Kidney (tissue), 14 donors: ENCODE data around the gene MVB12A. TPM values are rescaled to one million over a fixed set of nuclear protein-coding genes. Genes with fewer than 3 reads are reported as not detected.

Source experiments
- DNase-seq, 5 donors: peaks; one replicate each; pipeline ENCODE4 v3.0.0-alpha.2; 2013 to 2020
- FAIRE-seq: peaks from 2 replicates; lab custom pipeline; 2012; peaks lifted over from hg19 to GRCh38; lab: Jason Lieb, UNC
- H3K27ac ChIP-seq, 2 donors: one replicate each; pipeline ENCODE4 v1.7.0; 2013; ENCODE audit warnings: low read depth in 2 of 2, low read length in 2 of 2, inconsistent platforms in 1 of 2
- H3K27me3 ChIP-seq: one replicate; pipeline ENCODE4 v1.7.1; 2013; ENCODE audit warnings: low read length, inconsistent platforms; ENCODE audit not compliant: control insufficient read depth, insufficient read depth
- H3K36me3 ChIP-seq, 3 donors: one replicate each; pipeline versions ENCODE4 v1.7.0 to v1.7.1; 2013; ENCODE audit warnings: low read length in 3 of 3, control low read depth in 1 of 3, inconsistent platforms in 1 of 3; ENCODE audit not compliant: insufficient read depth in 3 of 3, control insufficient read depth in 2 of 3
- H3K4me1 ChIP-seq, 3 donors: one replicate each; pipeline versions ENCODE4 v1.7.0 to v1.7.1; 2013; ENCODE audit warnings: low read length in 3 of 3, inconsistent platforms in 1 of 3, low read depth in 1 of 3; ENCODE audit not compliant: control insufficient read depth in 2 of 3, insufficient read depth in 2 of 3
- H3K4me3 ChIP-seq, 3 donors: one replicate each; pipeline versions ENCODE4 v1.7.0 to v1.8.1; 2013; ENCODE audit warnings: low read length in 3 of 3, control low read depth in 1 of 3, inconsistent platforms in 1 of 3
- H3K9ac ChIP-seq, 3 donors: one replicate each; pipeline versions ENCODE4 v1.7.0 to v1.7.1; 2013; ENCODE audit warnings: low read length in 3 of 3, control low read depth in 1 of 3, inconsistent platforms in 1 of 3
- H3K9me3 ChIP-seq, 3 donors: one replicate each; pipeline versions ENCODE4 v1.7.0 to v1.7.1; 2013; ENCODE audit warnings: low read length in 3 of 3, control low read depth in 1 of 3, inconsistent platforms in 1 of 3; ENCODE audit not compliant: control insufficient read depth in 2 of 3, insufficient read depth in 1 of 3
- intact Hi-C: fragments of 100-400 bp; cut with DNase I; formaldehyde crosslinking; loops from one replicate; pipeline ENCODE4 v1.11.1; 2022
- polyA plus RNA-seq: library from polyadenylated mRNA; stranded (reverse); fragments of 350-450 nt; fragmentation: Illumina TruSeq; extraction: RNeasy Lipid Tissue Mini Kit (QIAGEN cat#74804); gene quantifications from one replicate; pipeline ENCODE4 v1.2.3, GENCODE V29; 2014; ENCODE audit warnings: low read depth, low replicate concordance; ENCODE audit not compliant: insufficient read depth
- total RNA-seq: library from RNA; stranded (reverse); fragmentation: NEBNext Ultra II Directional; extraction: Animal tissue kit (Norgen Biotek cat#: 25700); gene quantifications from one replicate; pipeline ENCODE4 v1.2.1, GENCODE V29; 2021
- TF ChIP-seq, protein P1 (sequence below): IDR thresholded peaks from 3 replicates; pipeline ENCODE4 v1.5.1; 2012; ENCODE audit warnings: mild to moderate bottlenecking, moderate library complexity, borderline replicate concordance; ENCODE audit not compliant: insufficient read depth; ENCODE audit errors: extremely low read depth
- donor health status: control.
- donor health status: control.
- donor health status: control.
- donor health status: control.
- donor health status: control.
- donor health status: DM: yes; HTN: yes; CAD: no.
- donor health status: Normal renal cell carcinoma (clear cell type).

Gene MVB12A
- total and polyA plus RNA-seq, 2 donors from 2014 or later = 57.6 to 88.3 TPM

DNA sequence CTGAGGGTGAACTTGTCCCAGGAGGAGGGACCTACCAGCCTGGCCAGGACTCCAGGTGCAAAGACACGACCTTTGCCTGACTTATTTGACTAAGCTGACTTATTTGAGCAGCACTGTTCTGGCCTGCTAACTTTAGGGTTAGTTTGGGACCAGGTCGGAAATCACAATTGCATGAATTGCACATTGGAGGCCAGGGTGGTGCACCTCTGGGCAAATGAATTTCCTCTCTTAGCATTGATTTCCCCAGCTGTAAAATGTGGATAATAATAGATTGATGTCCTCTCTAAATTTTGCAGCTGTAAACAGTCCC lies 13.0 kb upstream of the MVB12A start:
- TF ChIP-seq, protein P1, sequence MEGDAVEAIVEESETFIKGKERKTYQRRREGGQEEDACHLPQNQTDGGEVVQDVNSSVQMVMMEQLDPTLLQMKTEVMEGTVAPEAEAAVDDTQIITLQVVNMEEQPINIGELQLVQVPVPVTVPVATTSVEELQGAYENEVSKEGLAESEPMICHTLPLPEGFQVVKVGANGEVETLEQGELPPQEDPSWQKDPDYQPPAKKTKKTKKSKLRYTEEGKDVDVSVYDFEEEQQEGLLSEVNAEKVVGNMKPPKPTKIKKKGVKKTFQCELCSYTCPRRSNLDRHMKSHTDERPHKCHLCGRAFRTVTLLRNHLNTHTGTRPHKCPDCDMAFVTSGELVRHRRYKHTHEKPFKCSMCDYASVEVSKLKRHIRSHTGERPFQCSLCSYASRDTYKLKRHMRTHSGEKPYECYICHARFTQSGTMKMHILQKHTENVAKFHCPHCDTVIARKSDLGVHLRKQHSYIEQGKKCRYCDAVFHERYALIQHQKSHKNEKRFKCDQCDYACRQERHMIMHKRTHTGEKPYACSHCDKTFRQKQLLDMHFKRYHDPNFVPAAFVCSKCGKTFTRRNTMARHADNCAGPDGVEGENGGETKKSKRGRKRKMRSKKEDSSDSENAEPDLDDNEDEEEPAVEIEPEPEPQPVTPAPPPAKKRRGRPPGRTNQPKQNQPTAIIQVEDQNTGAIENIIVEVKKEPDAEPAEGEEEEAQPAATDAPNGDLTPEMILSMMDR = no peak
- Histone ChIP-seq H3K4me1 (peaks cover 0 to 18% (median 9%) of the 10 kb centered on the region in 3 donors), H3K27ac (peak overlapping the region; percentile 33 to 99), H3K27me3 (no peaks in the 10 kb centered on the region), H3K4me3 (peak overlapping the region in 2 of 3 donors; percentile 37 to 63), H3K9me3 (no peaks in the 10 kb centered on the region), H3K36me3 (no peaks in the 10 kb centered on the region), H3K9ac (no peak overlapping the region)
- FAIRE-seq (no peak), DNase-seq (no peak)
- intact Hi-C loops = no loop called here

DNA sequence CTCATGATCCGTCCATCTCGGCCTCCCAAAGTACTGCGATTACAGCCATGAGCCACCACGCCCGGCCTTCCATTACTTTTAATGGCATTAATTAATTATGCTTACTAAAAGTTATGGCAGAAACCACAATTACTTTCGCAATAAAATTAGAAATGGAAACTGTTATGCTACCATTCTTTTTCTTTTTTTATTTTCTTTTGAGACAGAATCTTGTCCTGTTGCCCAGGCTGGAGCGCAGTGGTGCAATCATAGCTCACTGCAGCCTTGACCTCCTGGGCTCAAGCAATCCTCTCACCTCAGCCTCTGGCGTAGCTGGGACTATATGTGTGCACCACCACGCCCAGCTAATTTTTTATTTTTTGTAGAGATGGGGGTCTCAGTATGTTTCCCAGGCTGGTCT lies 9.9 kb upstream of the MVB12A start:
- DNase-seq (peak in 1 of 5 donors; percentile 83), FAIRE-seq (no peak)
- no peak overlapping the region for H3K27ac ChIP-seq
- peaks cover 3 to 15% (median 9%) of the 10 kb centered on the region in 3 donors for H3K4me1 ChIP-seq
- H3K9me3 ChIP-seq = no peaks in the 10 kb centered on the region
- TF ChIP-seq, protein P1 = no peak
- H3K9ac ChIP-seq = no peak overlapping the region
- intact Hi-C loops = no loop called here
- H3K4me3 ChIP-seq = no peak overlapping the region
- no peaks in the 10 kb centered on the region for H3K36me3 ChIP-seq
- no peaks in the 10 kb centered on the region for H3K27me3 ChIP-seq

DNA sequence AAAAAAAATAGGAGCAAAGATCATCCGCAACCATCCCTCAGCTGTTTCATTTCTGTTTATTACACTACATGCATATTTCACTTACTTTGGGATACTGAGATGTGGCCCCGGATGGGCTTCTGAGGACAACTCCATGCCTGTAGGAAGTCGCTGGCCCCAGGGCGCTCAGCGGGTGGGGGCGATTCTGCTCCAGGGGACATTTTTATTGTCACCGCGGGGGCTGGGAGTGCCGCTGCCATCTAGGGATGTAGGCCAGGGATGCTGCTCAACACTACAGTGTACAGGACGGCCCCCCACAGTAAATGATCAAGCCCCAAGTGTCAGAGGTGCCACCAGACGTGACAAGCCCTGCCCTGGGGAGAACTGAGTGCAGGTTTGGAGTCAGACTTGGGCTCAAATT lies 8.0 kb upstream of the MVB12A start:
- no peaks in the 10 kb centered on the region for H3K27me3 ChIP-seq
- FAIRE-seq = no peak
- H3K27ac ChIP-seq = no peak overlapping the region
- intact Hi-C loops = no loop called here
- H3K9ac ChIP-seq = no peak overlapping the region
- no peak overlapping the region for H3K4me3 ChIP-seq
- H3K9me3 ChIP-seq = no peaks in the 10 kb centered on the region
- H3K36me3 ChIP-seq = no peaks in the 10 kb centered on the region
- peaks cover 2 to 4% (median 3%) of the 10 kb centered on the region in 3 donors for H3K4me1 ChIP-seq
- DNase-seq = no peak
- TF ChIP-seq, protein P1 = no peak

DNA sequence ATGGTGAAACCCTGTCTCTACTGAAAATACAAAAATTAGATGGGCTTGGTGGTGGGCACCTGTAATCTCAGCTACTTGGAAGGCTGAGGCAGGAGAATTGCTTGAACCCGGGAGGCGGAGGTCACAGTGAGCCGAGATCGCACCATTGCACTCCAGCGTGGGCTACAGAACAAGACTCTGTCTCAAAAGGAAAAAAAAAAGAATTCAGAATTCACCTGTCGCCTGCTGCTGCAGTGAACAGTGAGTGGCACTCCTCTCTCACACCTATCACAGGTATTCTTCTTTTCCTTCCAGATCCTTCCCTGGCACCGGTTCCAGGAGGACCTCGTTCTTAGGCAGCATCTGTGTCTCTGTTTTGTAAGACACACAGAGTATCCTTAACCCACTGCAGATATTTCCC lies 5.8 kb upstream of the MVB12A start:
- Histone ChIP-seq H3K4me3 (no peak overlapping the region), H3K4me1 (peaks cover 0 to 5% (median 4%) of the 10 kb centered on the region in 3 donors), H3K27ac (no peak overlapping the region), H3K9me3 (no peaks in the 10 kb centered on the region), H3K27me3 (no peaks in the 10 kb centered on the region), H3K36me3 (no peaks in the 10 kb centered on the region), H3K9ac (no peak overlapping the region)
- intact Hi-C loops = no loop called here
- TF ChIP-seq, protein P1 = no peak
- no peak for DNase-seq
- FAIRE-seq = no peak
